GM19328 (cell line): ENCODE measurements around the gene DYNC1I1.

Experiments
- ATAC-seq: cut with Tn5 transposase; IDR thresholded peaks from one replicate; pipeline ENCODE4 v1.9.1; 2021; ENCODE audit warnings: mild to moderate bottlenecking, moderate library complexity; ENCODE audit not compliant: unreplicated experiment

DYNC1I1 gene

DNA sequence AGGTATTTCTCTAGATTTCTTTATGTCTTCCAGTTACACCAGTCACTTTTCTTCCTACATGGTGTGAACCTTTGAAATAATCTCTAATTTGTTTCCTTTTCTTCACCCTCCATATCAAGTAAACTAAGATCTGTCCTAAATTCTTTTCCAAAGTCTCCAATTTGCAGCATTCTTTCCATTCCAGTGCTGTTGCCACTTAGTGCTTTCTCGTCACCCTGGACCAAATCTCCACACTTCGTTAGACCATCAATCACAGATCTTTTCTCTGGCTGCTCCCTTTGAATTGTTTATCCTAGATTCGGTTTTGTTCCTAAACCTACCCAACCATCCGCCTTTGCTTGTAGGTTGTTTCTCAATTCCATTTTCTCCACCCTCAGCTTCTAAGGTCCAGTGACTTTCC, 74.7 kb downstream of the DYNC1I1 start:
- ATAC-seq: no peak

- ATAC-seq: no peak
These were observed 87.1 kb downstream of the DYNC1I1 start for GRCh38 chr7:95859429-95859828.

DNA sequence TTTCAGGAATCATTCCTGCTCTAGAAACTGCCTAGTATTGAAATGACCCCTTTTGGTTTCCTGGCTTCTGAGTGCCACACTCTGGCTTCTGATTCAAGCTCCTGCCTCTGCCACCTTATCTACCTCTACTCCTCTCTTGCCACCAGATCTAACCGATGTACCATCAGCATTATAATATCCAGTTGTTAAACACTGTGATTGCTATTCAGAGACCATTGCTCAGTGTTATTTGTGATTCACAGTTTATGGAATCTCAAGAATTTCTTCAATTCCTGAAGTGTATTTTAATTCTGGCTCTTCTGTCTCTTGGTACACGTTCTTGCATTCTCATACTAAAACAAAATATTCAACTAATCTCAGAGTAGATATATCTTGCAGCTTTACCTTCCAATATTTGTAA, 88.7 kb downstream of the DYNC1I1 start:
- no peak for ATAC-seq

- ATAC-seq: no peak
These were observed 91.3 kb downstream of the DYNC1I1 start for GRCh38 chr7:95863623-95864022.

- no peak for ATAC-seq
These were observed 93.5 kb downstream of the DYNC1I1 start for GRCh38 chr7:95865716-95866371.

DNA sequence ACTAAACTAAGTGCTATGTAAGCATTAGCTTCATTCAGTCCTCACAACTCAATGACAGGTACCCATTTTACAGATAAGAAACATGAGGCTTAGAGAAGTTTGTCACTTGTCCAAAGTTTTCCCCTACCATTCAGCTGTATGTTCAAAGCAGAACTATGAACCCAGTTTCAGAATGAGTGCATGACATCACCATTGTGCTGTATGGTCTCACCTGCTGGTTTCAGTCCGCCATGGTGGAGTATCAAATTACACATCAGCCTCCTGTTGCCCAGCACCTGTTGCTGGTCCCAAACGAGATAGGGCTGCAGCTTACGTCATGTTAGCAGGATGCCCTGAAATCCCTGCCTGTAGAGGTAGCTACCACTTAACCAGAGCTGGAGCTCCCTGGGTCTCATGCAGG, 95.0 kb downstream of the DYNC1I1 start:
- peak; percentile 84 for ATAC-seq

- ATAC-seq: peak; percentile 56
These were observed 98.9 kb downstream of the DYNC1I1 start for GRCh38 chr7:95871075-95871848.

DNA sequence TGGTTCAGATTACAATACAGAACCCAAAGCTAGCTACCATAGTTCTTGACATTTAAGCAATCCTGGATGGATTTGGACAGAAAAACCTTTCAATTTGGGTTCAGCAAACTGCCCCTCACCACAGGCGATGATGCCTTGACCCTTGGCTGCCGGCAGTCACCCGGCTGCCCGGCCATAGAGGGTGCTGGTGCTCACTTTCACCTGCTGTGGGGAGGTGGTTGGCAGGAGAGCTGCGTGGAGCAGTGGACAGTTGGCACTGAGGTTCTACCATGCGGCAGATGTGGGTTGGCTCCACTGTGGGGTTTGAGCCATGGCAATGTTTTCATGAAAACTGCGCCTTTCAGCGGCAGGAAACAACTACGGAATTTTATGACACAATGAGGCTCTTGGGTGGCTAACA, 99.5 kb downstream of the DYNC1I1 start:
- ATAC-seq: no peak

- no peak for ATAC-seq
These were observed 101.8 kb downstream of the DYNC1I1 start for GRCh38 chr7:95874129-95874528.

DNA sequence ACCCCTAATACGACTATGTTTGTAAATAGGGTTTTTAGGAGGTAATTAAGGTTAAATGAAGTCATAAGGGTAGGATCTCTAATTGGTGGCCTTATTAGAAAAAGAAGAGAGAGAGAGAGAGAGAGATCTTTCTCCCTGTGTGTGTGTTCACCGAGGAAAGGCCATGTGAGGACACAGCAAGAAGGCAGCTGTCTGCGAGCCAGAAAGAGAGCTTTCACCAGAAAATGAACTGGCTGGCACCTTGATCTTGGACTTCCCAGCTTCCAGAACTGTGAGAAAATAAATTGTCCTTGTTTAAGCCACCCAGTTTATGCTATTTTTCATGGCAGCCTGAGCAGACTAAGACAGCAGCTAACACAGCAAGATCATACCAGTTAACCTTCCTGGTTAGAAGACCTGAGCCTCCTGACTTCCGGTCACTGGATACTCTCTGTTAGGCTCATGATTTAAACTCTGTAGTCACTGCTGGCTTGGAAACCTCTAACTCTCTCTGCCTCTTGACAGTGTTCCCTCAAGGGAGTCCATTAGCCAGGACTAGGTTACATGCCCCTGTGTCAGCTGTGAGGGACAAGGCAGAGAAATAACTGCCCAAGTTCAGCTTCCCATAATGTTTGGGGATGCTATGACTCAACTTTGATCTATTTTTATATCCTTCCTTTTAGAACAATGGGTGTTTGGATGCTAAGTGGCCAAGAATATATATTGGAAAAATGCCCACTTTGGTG, 102.3 kb downstream of the DYNC1I1 start:
- no peak for ATAC-seq

- no peak for ATAC-seq
These were observed 103.2 kb downstream of the DYNC1I1 start for GRCh38 chr7:95875519-95875918.

DNA sequence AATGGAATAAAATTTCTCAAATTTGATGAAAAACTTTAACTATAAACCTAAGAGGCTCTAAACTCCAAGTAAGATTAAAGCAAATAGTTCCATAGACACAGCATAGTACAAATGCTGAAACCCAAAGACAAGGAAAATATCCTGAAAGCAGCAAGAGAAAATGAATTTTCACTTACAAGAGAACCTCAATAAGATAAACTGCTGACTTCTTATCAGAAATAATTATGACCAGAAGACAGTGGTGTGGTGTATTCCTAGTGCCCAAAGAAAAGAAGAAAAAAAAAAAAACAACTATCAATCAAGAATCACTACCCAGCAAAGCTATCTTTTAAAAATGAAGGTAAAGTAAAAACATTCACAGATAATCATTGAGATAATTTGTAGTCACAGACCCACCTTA, 106.3 kb downstream of the DYNC1I1 start:
- ATAC-seq: no peak

DNA sequence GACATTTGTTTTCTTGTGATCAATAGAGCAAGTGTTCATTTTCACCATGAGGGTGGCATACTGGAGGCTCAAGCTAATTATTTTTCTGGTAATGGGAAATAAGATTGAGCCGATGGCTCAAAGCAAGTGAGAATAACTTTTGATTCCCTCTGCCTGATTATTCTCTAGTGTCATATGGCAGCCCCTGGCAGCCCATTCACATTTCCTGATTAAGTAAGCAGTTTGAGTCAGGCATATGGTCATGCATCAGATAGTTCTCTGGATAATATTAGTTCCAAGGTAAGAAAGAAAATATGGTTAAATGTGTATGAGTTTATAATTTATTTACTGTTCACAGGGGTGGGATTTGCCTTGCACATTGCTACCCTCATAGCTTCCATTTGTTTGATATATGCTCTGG, 109.2 kb downstream of the DYNC1I1 start:
- ATAC-seq: no peak

DNA sequence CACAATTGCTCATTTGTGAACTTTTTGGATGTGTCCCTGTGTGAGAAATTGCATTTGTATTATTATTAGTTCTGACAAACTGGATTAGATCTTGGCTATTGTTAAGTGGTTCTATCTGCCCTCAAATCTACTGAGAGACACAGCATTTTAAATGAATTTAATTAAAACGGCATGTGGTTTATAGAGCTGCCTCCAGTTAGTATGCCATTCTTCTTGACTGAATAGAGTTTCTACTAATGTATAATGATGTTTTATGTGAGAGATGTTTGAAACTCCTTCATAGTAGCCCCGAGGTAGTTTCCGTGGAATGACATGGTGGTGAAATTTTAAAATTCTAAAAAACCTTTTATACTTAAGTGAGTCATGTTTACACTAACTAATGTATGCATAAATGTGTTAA, 110.9 kb downstream of the DYNC1I1 start:
- ATAC-seq: no peak

DNA sequence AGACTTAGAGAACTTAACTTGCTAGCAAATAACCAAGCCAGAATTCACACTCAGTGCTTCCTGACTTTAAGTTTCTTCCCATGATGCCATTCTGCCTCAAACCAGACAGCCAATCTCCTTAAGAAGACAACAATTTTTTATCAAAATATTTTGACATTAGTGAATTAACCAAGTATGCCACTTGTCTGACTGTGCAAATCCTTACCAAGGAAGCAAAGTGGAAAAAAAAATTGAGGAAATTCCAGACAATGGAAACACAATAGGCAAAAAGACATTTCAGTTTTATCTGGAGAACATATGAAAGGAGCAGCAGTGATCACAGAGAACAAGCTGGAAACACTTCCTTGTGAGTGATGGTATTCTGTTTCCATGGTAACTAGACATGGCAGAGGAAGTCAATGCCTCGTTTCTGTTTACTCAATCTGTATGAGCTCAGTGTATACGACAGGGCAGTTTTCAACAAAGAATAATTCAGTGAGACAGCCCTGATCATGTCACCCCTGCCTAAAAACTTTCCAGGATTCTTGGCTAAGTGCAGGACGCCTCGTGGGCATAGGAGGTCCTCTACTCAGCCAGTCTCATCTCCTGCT, 114.2 kb downstream of the DYNC1I1 start:
- ATAC-seq: no peak

GRCh38 chr7:95893484-95893883, 121.1 kb downstream of the DYNC1I1 start:
- no peak for ATAC-seq

- no peak for ATAC-seq
These were observed 125.3 kb downstream of the DYNC1I1 start for GRCh38 chr7:95897557-95898251.

DNA sequence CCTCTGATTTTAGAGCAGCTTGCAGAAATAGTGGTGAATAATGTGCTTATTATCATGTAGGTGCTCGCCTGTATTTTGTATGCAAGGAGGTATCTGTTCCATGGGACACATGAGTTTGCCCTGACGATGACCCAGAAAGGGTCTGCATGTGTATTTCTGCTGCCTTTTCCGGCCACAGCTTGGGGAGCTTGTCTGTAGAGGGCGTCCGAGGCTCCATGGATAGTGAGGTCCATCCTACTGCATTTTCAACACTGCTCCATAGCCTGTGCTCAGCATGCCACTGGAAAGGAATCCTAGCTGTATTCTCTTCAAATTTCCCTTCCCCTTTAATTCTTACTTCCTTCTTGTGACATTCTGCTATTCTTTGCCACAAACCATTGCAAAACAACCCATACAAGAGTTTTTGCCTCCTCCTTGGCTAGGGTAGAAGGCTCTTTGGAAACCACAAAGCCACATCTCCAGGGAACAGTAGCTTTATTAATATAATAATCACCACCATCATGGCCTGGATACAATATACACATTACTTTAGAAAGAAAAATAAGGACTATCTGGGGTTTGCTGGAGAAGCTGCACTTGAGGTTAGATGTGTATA, 127.7 kb downstream of the DYNC1I1 start:
- no peak for ATAC-seq

DNA sequence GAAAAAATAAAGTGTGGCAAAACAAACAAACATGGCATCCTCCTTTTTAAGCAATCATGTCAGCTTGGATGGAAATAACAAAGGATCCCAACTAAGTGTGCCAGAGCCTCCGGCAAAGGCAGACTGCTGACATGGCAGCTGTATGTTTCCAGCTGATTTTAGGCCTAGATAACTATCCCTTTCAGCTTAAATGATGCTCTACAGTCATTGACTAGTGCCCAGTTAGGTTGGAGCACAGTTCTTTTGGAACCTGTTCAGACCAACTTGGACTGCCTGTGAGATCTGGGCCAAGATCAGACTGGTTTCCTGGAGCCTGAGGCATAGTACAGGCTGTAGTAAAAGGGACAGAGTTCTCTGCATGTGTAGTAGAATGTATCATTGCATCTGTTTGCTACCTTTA, 128.7 kb downstream of the DYNC1I1 start:
- no peak for ATAC-seq

DNA sequence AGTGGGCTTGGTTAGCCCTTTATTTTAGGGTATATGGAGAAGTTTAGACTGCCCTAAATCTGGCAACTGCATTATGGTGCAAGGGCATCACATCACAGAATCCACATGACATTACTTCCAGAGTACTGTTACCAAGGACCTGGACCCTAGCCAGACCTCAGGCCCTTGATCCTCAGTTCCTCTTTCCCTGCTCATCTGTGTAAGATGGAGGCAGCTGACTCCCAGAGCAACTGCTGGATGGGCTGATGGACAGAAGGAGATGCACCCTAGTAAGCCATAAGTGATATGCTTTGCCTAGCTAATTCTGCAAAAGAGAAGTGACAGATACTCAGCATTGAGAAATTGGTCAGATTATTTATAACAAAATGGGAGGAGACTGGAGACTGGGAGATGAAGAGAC, 131.7 kb downstream of the DYNC1I1 start:
- no peak for ATAC-seq

DNA sequence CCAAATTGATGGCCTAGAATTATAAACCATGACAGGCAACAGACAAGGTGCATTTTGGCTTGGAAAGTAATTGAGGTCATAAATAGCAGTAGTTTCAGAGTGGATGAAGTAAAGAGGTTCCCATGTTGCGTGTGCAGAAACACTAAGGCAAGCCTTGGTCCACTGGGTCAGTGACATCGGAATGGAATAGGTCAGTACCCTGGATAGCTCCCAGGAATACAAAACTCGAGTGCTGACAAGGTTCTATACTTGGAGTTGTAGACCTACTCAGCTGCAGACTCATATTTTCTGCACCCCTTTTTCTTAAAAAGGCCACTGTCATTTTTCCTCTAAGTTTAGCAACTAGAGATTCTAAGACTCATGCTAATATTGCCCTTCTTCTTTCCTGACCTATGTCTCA, 132.8 kb downstream of the DYNC1I1 start:
- no peak for ATAC-seq
